GM12878 (cell line): ENCODE data around the gene HSF2BP. TPM values are rescaled to one million over a fixed set of nuclear protein-coding genes. Genes with fewer than 3 reads are reported as not detected.

Source experiments
- ATAC-seq: fragments of 200-7000 bp; cut with Tn5 transposase; 3 replicates; pipeline ENCODE4 v1.9.1; 2020; ENCODE audit warnings: mild to moderate bottlenecking, moderate library complexity
- BruUV-seq: library from RNA; stranded (reverse); fragments of 400-500 nt; replicated peaks from 2 replicates; lab custom pipeline; 2021; lab: Mats Ljungman, UMichigan
- CTCF ChIA-PET: fragments of 300-600 bp; sonication (Branson Sonifier 250); formaldehyde crosslinking; extraction: SDS; loops from one replicate; lab custom pipeline; 2021; ENCODE audit warnings: inconsistent platforms; lab: Yijun Ruan, JAX
- POLR2A ChIA-PET: fragments of 350-600 bp; formaldehyde crosslinking; extraction: SDS; loops from one replicate; lab custom pipeline; 2021; ENCODE audit warnings: inconsistent platforms; lab: Charles Lee
- RAD21 ChIA-PET: fragments of 300-600 bp; sonication (Branson Sonifier 250); formaldehyde crosslinking; loops from one replicate; lab custom pipeline; 2023; ENCODE audit warnings: antibody characterized with exemption; ENCODE audit not compliant: unreplicated experiment; lab: Charles Lee
- SMC1A ChIA-PET: fragments of 300-600 bp; sonication (Branson Sonifier 250); formaldehyde crosslinking; loops from one replicate; lab custom pipeline; 2023; ENCODE audit not compliant: unreplicated experiment, uncharacterized antibody; lab: Charles Lee
- DNase-seq: peaks from one replicate; pipeline ENCODE4 v3.0.0-alpha.2; 2011; ENCODE audit warnings: low read depth, low spot score
- FAIRE-seq: peaks from 3 replicates; lab custom pipeline; 2011; peaks lifted over from hg19 to GRCh38; lab: Jason Lieb, UNC
- H2AFZ ChIP-seq: 2 replicates; pipeline ENCODE4 v1.6.0; 2011; ENCODE audit warnings: low read depth, low read length, control low read depth; ENCODE audit not compliant: control insufficient read depth
- H3K27ac ChIP-seq: 2 replicates; pipeline ENCODE4 v1.5.1; 2011; ENCODE audit warnings: control low read depth; ENCODE audit not compliant: control insufficient read depth, insufficient read depth
- H3K27me3 ChIP-seq, 2 experiments: replicated peaks in 1 of 2; 2 replicates each; pipeline versions ENCODE4 v1.6.0 to v1.6.1; 2011; ENCODE audit warnings: low read length in 1 of 2; ENCODE audit not compliant: control insufficient read depth in 2 of 2, insufficient read depth in 2 of 2
- H3K36me3 ChIP-seq, 2 experiments: 2 replicates each; pipeline ENCODE4 v1.5.1; 2011; ENCODE audit warnings: low read length in 1 of 2; ENCODE audit not compliant: control insufficient read depth in 2 of 2, insufficient read depth in 2 of 2
- H3K4me1 ChIP-seq: 2 replicates; pipeline ENCODE4 v1.6.1; 2011; ENCODE audit warnings: mild to moderate bottlenecking, low read length, moderate library complexity, mixed read lengths; ENCODE audit not compliant: control insufficient read depth, insufficient read depth
- H3K4me2 ChIP-seq: 2 replicates; pipeline ENCODE4 v1.6.0; 2011; ENCODE audit warnings: control low read depth; ENCODE audit not compliant: control insufficient read depth, insufficient read depth
- H3K4me3 ChIP-seq: fragments of 200-600 bp; sonication (generic); 2 replicates; pipeline ENCODE4 v1.5.1; 2016
- H3K79me2 ChIP-seq: 2 replicates; pipeline ENCODE4 v1.6.0; 2011; ENCODE audit warnings: low read length; ENCODE audit not compliant: control insufficient read depth, insufficient read depth
- H3K9ac ChIP-seq: 2 replicates; pipeline ENCODE4 v1.8.0; 2011; ENCODE audit warnings: low read length, control low read depth, mixed read lengths; ENCODE audit not compliant: control insufficient read depth, insufficient read depth
- H3K9me3 ChIP-seq: replicated peaks from 3 replicates; pipeline ENCODE4 v1.5.1; 2011; ENCODE audit warnings: mild to moderate bottlenecking, low read length; ENCODE audit not compliant: control insufficient read depth, insufficient read depth
- H4K20me1 ChIP-seq: 2 replicates; pipeline ENCODE4 v1.6.0; 2011; ENCODE audit not compliant: control insufficient read depth, insufficient read depth
- CHD4 ChIP-seq: fragments of 200-600 bp; sonication (generic); IDR thresholded peaks from 2 replicates; pipeline ENCODE4 v1.6.1; 2016; ENCODE audit warnings: mild to moderate bottlenecking
- DPF2 ChIP-seq: fragments of 450-650 bp; IDR thresholded peaks from 2 replicates; pipeline ENCODE4 v1.6.1; 2017; ENCODE audit warnings: mild to moderate bottlenecking
- EP300 ChIP-seq, 2 experiments: fragments of 150-350 bp in 1 of 2; IDR thresholded peaks; 2 replicates each; pipeline ENCODE4 v1.6.1; 2011 to 2012; ENCODE audit warnings: low read depth in 2 of 2, low read length in 2 of 2, borderline replicate concordance in 1 of 2, improper control_type of control experiment in 1 of 2, inconsistent platforms in 1 of 2; ENCODE audit not compliant: control insufficient read depth in 1 of 2
- NFIC ChIP-seq: IDR thresholded peaks from 2 replicates; pipeline ENCODE4 v1.6.1; 2012; ENCODE audit warnings: low read depth, mild to moderate bottlenecking, inconsistent platforms, low read length, moderate library complexity
- SREBF1 ChIP-seq: IDR thresholded peaks from 2 replicates; pipeline ENCODE4 v1.6.1; 2012; ENCODE audit warnings: mild to moderate bottlenecking, low read length
- TCF3 ChIP-seq: IDR thresholded peaks from 2 replicates; pipeline ENCODE4 v1.6.1; 2012; ENCODE audit warnings: low read depth, mild to moderate bottlenecking, low read length, borderline replicate concordance; ENCODE audit not compliant: insufficient read depth
- WGBS: methylation state at CpG from one replicate; pipeline ENCODE4 v1.1.6; 2016; ENCODE audit warnings: low lambda C conversion rate; ENCODE audit not compliant: insufficient replicate concordance, insufficient coverage; ENCODE audit errors: missing lambda C conversion rate; 5-methylcytosine and 5-hydroxymethylcytosine counted together
- in situ Hi-C: fragments of 300-500 bp; cut with MboI; formaldehyde crosslinking; loops from 9 replicates; pipeline ENCODE4 v1.14.3; 2018; ENCODE audit warnings: mixed read lengths
- intact Hi-C: fragments of 100-400 bp; cut with micrococcal nuclease; formaldehyde crosslinking; loops from one replicate; pipeline ENCODE4 v1.14.2; 2022; ENCODE audit not compliant: unreplicated experiment
- polyA plus RNA-seq, 11 experiments: library from polyadenylated mRNA; depleted of rRNA in 4 of 11; unstranded in 6 of 11; stranded (reverse) in 5 of 11; fragments of >200 nt; fragmentation: Nextera tagmentation in 4 of 11; fragmentation: Illumina TruSeq in 1 of 11; extraction: Ambion mirVana in 4 of 11; extraction: Trizol in 1 of 11; gene quantifications; 1 replicate in 1 of 11; 2 replicates in 10 of 11; pipeline versions ENCODE4 v1.2.1 to v1.2.3, GENCODE V29; 2011 to 2016; ENCODE audit warnings: inconsistent platforms in 2 of 11, missing spikeins in 2 of 11, low read depth in 1 of 11
- total RNA-seq, 4 experiments: library from RNA; depleted of rRNA in 3 of 4; stranded (reverse); fragments of >200 nt in 3 of 4; fragmentation: Illumina TruSeq in 1 of 4; extraction: Trizol in 1 of 4; gene quantifications; 2 replicates each; pipeline versions ENCODE4 v1.2.1 to v1.2.3, GENCODE V29; 2013 to 2021
- TF ChIP-seq, protein P1 (sequence below): fragments of 450-650 bp; formaldehyde crosslinking; IDR thresholded peaks from 2 replicates; pipeline ENCODE4 v1.4.0; 2022; ENCODE audit warnings: mild to moderate bottlenecking, moderate library complexity
- TF ChIP-seq, protein P2 (sequence below), 3 experiments: IDR thresholded peaks in 2 of 3; conservative IDR thresholded peaks in 1 of 3; 2 replicates each; pipeline ENCODE4 v1.5.1; 2011; ENCODE audit warnings: low read depth in 3 of 3, low read length in 3 of 3, mild to moderate bottlenecking in 3 of 3, control low read depth in 2 of 3, moderate library complexity in 2 of 3, inconsistent platforms in 1 of 3, mixed read lengths in 1 of 3; ENCODE audit not compliant: control insufficient read depth in 2 of 3, insufficient read depth in 1 of 3; ENCODE audit errors: extremely low read depth in 1 of 3

The HSF2BP gene
- total and polyA plus RNA-seq, 10 of the 15 experiments (the other 5 are each of a cell fraction or from before 2014, with no cell fraction given) = 0.07 to 0.81 (median 0.35) TPM

DNA sequence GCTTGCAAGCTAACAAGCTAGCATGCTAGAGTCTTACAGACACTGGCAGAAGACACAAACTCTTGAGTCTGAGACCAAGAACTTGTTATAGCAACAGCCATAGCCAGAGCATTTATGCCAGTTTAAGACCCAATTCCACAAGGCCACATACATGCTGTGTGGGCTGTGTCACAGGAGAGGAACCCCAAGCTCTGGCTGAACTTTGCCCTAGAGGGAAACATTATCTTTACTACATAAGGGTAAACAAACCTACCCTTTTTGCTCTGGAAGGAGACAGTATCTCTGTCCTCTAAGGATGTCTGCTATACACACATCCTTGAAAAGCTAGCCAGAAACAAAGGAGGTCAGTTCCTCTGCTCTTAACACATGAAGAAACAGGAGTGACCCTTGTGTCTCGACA lies 70.3 kb downstream of the HSF2BP start:
- no peaks in the 10 kb centered on the region for H3K9me3 ChIP-seq
- in situ Hi-C loops = no loop called here
- DNase-seq (no peak), FAIRE-seq (no peak), ATAC-seq (no peak)
- no peak overlapping the region for H2AFZ ChIP-seq
- intact Hi-C loops = no loop called here
- H3K27me3 ChIP-seq = no peaks in the 10 kb centered on the region; a peak in 1 of 4 replicates
- H3K4me1 ChIP-seq = no peaks in the 10 kb centered on the region
- H3K27ac ChIP-seq = no peak overlapping the region
- H4K20me1 ChIP-seq = no peaks in the 10 kb centered on the region
- H3K36me3 ChIP-seq = no peaks in the 10 kb centered on the region
- no peak overlapping the region for H3K4me2 ChIP-seq
- no peak overlapping the region for H3K4me3 ChIP-seq
- RAD21 ChIA-PET = no interaction called here
- POLR2A ChIA-PET = interaction anchor here (0.6 kb wide), 1 partner anchor 758 kb away, joined by 5 read pairs; no protein-coding TSS in a partner anchor
- SMC1A ChIA-PET = interaction anchor here (0.8 kb wide), 1 partner anchor 22 kb away, joined by 3 read pairs; no protein-coding TSS in a partner anchor
- BruUV-seq = no TSS peak
- 0% methylated on average over 1 of the region's 1 CpG for WGBS
- no peaks in the 10 kb centered on the region for H3K79me2 ChIP-seq
- CTCF ChIA-PET = interaction anchor here (0.6 kb wide), 1 partner anchor 71 kb away, joined by 3 read pairs; no protein-coding TSS in a partner anchor
- TF ChIP-seq, protein P1, sequence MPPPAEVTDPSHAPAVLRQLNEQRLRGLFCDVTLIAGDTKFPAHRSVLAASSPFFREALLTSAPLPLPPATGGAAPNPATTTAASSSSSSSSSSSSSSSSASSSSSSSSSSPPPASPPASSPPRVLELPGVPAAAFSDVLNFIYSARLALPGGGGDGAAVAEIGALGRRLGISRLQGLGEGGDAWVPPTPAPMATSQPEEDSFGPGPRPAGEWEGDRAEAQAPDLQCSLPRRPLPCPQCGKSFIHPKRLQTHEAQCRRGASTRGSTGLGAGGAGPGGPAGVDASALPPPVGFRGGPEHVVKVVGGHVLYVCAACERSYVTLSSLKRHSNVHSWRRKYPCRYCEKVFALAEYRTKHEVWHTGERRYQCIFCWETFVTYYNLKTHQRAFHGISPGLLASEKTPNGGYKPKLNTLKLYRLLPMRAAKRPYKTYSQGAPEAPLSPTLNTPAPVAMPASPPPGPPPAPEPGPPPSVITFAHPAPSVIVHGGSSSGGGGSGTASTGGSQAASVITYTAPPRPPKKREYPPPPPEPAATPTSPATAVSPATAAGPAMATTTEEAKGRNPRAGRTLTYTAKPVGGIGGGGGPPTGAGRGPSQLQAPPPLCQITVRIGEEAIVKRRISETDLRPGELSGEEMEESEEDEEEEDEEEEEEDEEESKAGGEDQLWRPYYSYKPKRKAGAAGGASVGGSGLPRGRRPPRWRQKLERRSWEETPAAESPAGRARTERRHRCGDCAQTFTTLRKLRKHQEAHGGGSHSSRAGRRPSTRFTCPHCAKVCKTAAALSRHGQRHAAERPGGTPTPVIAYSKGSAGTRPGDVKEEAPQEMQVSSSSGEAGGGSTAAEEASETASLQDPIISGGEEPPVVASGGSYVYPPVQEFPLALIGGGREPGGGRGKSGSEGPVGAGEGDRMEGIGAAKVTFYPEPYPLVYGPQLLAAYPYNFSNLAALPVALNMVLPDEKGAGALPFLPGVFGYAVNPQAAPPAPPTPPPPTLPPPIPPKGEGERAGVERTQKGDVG (CRISPR knock-in tag) = no peak
- TF ChIP-seq CHD4 (no peak), DPF2 (no peak), EP300 (IDR thresholded peaks at IDR 0.05; ENCODE audit: borderline replicate concordance in 1 of 2, control insufficient read depth in 1 of 2, low read depth in 2 of 2, low read length in 2 of 2) (no peak), TCF3 (no peak), SREBF1 (no peak), NFIC (no peak)
- TF ChIP-seq, protein P2, sequence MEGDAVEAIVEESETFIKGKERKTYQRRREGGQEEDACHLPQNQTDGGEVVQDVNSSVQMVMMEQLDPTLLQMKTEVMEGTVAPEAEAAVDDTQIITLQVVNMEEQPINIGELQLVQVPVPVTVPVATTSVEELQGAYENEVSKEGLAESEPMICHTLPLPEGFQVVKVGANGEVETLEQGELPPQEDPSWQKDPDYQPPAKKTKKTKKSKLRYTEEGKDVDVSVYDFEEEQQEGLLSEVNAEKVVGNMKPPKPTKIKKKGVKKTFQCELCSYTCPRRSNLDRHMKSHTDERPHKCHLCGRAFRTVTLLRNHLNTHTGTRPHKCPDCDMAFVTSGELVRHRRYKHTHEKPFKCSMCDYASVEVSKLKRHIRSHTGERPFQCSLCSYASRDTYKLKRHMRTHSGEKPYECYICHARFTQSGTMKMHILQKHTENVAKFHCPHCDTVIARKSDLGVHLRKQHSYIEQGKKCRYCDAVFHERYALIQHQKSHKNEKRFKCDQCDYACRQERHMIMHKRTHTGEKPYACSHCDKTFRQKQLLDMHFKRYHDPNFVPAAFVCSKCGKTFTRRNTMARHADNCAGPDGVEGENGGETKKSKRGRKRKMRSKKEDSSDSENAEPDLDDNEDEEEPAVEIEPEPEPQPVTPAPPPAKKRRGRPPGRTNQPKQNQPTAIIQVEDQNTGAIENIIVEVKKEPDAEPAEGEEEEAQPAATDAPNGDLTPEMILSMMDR (IDR thresholded peaks at IDR 0.05 in 2 of 3, conservative IDR thresholded peaks at IDR 0.05 in 1 of 3; ENCODE audit: control insufficient read depth in 2 of 3, extremely low read depth in 1 of 3, insufficient read depth in 1 of 3, low read depth in 3 of 3, low read length in 3 of 3) = no peak
- TF ChIP-seq, all 136 proteins: peak for 0
- no peak overlapping the region for H3K9ac ChIP-seq
